ENCODE data around the gene CCDC57.

The CCDC57 gene

DNA sequence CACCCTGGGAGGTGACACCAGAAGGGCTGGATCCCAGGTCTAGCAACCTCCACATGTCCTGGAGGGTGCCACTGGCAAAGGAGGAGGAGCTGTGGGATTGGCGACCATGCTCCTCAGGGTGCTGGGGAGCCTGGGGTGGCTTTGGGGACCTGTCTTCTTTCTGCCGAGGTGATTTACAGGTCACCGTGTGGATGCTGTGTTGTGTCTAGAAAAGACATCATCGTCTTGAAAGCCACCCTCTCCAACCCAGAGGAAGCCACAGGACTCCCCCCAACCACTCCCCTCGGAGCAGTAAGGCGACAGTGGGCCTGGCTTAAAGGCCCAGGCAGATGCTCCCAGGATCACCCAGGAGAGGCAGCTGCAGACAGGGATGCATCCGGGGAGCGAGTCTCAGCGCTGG lies 84.9 kb downstream of the CCDC57 start:
- Histone ChIP-seq H2BK5ac (ENCODE audit: low read length) (no peak overlapping the region), H2BK120ac (ENCODE audit: low read depth, low read length) (no peak overlapping the region), H3K4ac (ENCODE audit: low read depth, low read length) (no peak overlapping the region), H3K4me3 (ENCODE audit: low read length) (no peak overlapping the region), H3K4me1 (ENCODE audit: control insufficient read depth, low read depth, low read length) (no peaks in the 10 kb centered on the region), H3K56ac (ENCODE audit: low read length) (no peak overlapping the region), H2BK15ac (replicated peaks; ENCODE audit: low read depth) (no peak overlapping the region), H3K27me3 (ENCODE audit: insufficient read depth, low read length, poor library complexity) (no peaks in the 10 kb centered on the region), H3K23ac (ENCODE audit: low read length) (no peak overlapping the region), H2AK5ac (ENCODE audit: low read length) (no peak overlapping the region), H4K8ac (ENCODE audit: low read depth, low read length) (no peak overlapping the region), H3K79me1 (ENCODE audit: low read length) (no peaks in the 10 kb centered on the region), H3K79me2 (ENCODE audit: control insufficient read depth, insufficient read depth, low read length) (no peaks in the 10 kb centered on the region), H3K4me2 (ENCODE audit: low read length) (no peak overlapping the region), H3K9ac (ENCODE audit: low read length) (no peak overlapping the region), H4K5ac (ENCODE audit: low read length) (no peak overlapping the region), H3K36me3 (ENCODE audit: control insufficient read depth, insufficient read depth, low read length) (no peaks in the 10 kb centered on the region), H3K18ac (ENCODE audit: low read length) (no peak overlapping the region), H3K27ac (ENCODE audit: low read depth, low read length) (no peak overlapping the region)
- WGBS (ENCODE audit: extremely low coverage, insufficient coverage, low lambda C conversion rate): no CpG with 5 or more reads among the region's 9 CpGs
- DNase-seq: no peak

DNA sequence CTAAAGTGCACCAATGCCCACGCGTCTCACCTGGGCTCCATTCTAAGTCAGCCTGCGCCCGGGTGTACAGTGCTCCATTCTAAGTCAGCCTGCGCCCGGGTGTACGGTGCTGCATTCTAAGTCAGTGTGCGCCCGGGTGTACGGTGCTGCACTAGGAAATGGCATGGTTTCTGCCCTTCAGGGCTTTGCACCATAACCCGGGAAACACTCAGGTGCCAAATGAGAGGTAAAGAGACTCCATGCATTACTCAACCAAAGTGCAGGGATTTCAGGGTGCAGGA lies 85.4 kb downstream of the CCDC57 start:
- H3K18ac ChIP-seq (ENCODE audit: low read length): no peak overlapping the region
- WGBS (ENCODE audit: extremely low coverage, insufficient coverage, low lambda C conversion rate): no CpG with 5 or more reads among the region's 11 CpGs
- no peak overlapping the region for H4K8ac ChIP-seq (ENCODE audit: low read depth, low read length)
- no peak overlapping the region for H3K23ac ChIP-seq (ENCODE audit: low read length)
- H3K4me1 ChIP-seq (ENCODE audit: control insufficient read depth, low read depth, low read length): no peaks in the 10 kb centered on the region
- no peak overlapping the region for H4K5ac ChIP-seq (ENCODE audit: low read length)
- no peak overlapping the region for H3K9ac ChIP-seq (ENCODE audit: low read length)
- no peak for DNase-seq
- no peaks in the 10 kb centered on the region for H3K27me3 ChIP-seq (ENCODE audit: insufficient read depth, low read length, poor library complexity)
- no peak overlapping the region for H3K27ac ChIP-seq (ENCODE audit: low read depth, low read length)
- H2BK5ac ChIP-seq (ENCODE audit: low read length): no peak overlapping the region
- H2BK120ac ChIP-seq (ENCODE audit: low read depth, low read length): no peak overlapping the region
- no peak overlapping the region for H2AK5ac ChIP-seq (ENCODE audit: low read length)
- no peak overlapping the region for H3K4me3 ChIP-seq (ENCODE audit: low read length)
- no peaks in the 10 kb centered on the region for H3K79me1 ChIP-seq (ENCODE audit: low read length)
- no peaks in the 10 kb centered on the region for H3K79me2 ChIP-seq (ENCODE audit: control insufficient read depth, insufficient read depth, low read length)
- no peak overlapping the region for H3K56ac ChIP-seq (ENCODE audit: low read length)
- H2BK15ac ChIP-seq (replicated peaks; ENCODE audit: low read depth): no peak overlapping the region
- no peaks in the 10 kb centered on the region for H3K36me3 ChIP-seq (ENCODE audit: control insufficient read depth, insufficient read depth, low read length)
- no peak overlapping the region for H3K4me2 ChIP-seq (ENCODE audit: low read length)
- no peak overlapping the region for H3K4ac ChIP-seq (ENCODE audit: low read depth, low read length)

DNA sequence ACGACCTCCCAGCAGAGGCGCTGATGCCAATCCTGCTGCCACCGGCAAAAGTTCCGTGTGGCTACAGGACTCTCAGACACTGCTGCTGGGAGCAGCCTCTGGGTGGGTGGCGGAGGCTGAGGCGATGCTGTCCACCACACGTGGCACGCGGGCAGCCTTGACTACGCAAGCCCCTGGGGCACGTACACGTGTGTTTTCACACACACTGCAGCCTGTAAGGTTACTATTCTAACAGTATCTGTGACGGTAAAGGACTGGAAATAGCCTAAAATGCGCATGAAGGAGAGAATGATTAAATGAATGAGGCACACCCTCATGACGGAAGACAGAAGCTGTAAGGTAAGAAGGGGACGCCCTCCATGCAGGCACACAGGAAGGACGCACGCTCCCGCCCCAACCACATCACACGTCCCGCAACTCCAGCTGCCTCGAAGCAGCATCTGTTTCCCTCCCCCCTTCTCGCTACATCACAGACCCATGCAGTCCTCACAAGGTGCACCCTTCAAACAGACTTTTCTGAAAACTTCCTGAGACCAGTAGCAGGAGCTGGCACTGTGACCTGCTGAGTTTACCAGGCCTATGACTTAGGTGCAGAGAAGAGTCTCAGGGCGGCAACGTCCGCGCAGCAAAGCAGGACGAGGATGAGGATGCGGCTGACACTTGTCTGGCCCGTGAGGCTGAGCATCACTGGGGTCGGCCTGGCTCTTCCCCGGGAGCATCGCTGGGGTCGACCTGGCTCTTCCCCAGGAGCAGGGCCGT lies 85.9 kb downstream of the CCDC57 start:
- Histone ChIP-seq H3K79me1 (ENCODE audit: low read length) (no peaks in the 10 kb centered on the region), H3K4ac (ENCODE audit: low read depth, low read length) (no peak overlapping the region), H2AK5ac (ENCODE audit: low read length) (no peak overlapping the region), H2BK15ac (replicated peaks; ENCODE audit: low read depth) (no peak overlapping the region), H3K79me2 (ENCODE audit: control insufficient read depth, insufficient read depth, low read length) (no peaks in the 10 kb centered on the region), H3K4me1 (ENCODE audit: control insufficient read depth, low read depth, low read length) (no peaks in the 10 kb centered on the region), H2BK120ac (ENCODE audit: low read depth, low read length) (no peak overlapping the region), H4K5ac (ENCODE audit: low read length) (no peak overlapping the region), H3K23ac (ENCODE audit: low read length) (no peak overlapping the region), H2BK5ac (ENCODE audit: low read length) (no peak overlapping the region), H3K9ac (ENCODE audit: low read length) (no peak overlapping the region), H3K4me2 (ENCODE audit: low read length) (no peak overlapping the region), H3K27me3 (ENCODE audit: insufficient read depth, low read length, poor library complexity) (no peaks in the 10 kb centered on the region), H3K18ac (ENCODE audit: low read length) (no peak overlapping the region), H4K8ac (ENCODE audit: low read depth, low read length) (no peak overlapping the region), H3K36me3 (ENCODE audit: control insufficient read depth, insufficient read depth, low read length) (no peaks in the 10 kb centered on the region), H3K4me3 (ENCODE audit: low read length) (no peak overlapping the region), H3K56ac (ENCODE audit: low read length) (no peak overlapping the region), H3K27ac (ENCODE audit: low read depth, low read length) (no peak overlapping the region)
- DNase-seq: no peak
- no CpG with 5 or more reads among the region's 35 CpGs for WGBS (ENCODE audit: extremely low coverage, insufficient coverage, low lambda C conversion rate)

DNA sequence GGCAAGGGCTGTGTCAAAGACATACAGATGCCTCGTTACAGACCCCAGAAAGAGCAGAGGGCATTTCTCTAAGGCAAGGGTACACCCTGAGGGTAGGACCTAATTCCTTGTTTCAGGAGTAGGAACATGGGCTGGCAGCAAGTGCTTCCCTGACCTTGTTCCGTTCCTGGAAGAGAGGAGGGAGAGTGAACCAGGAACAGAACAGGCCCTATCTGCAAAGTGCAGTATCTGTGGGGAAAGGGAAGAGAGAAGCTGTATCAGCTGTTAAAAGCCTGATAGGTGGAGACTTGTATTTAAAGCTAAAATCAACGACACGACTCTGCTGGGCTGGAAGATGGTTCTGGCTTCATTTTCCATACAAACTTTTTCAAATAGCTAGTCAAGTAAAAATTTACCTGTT lies 88.5 kb downstream of the CCDC57 start:
- Histone ChIP-seq H4K8ac (ENCODE audit: low read depth, low read length) (no peak overlapping the region), H3K27me3 (ENCODE audit: insufficient read depth, low read length, poor library complexity) (no peaks in the 10 kb centered on the region), H3K23ac (ENCODE audit: low read length) (no peak overlapping the region), H3K4ac (ENCODE audit: low read depth, low read length) (no peak overlapping the region), H4K5ac (ENCODE audit: low read length) (no peak overlapping the region), H2BK15ac (replicated peaks; ENCODE audit: low read depth) (no peak overlapping the region), H3K79me1 (ENCODE audit: low read length) (no peaks in the 10 kb centered on the region), H3K9ac (ENCODE audit: low read length) (no peak overlapping the region), H3K56ac (ENCODE audit: low read length) (no peak overlapping the region), H2AK5ac (ENCODE audit: low read length) (no peak overlapping the region), H3K4me3 (ENCODE audit: low read length) (no peak overlapping the region), H2BK120ac (ENCODE audit: low read depth, low read length) (no peak overlapping the region), H2BK5ac (ENCODE audit: low read length) (no peak overlapping the region), H3K79me2 (ENCODE audit: control insufficient read depth, insufficient read depth, low read length) (no peaks in the 10 kb centered on the region), H3K18ac (ENCODE audit: low read length) (no peak overlapping the region), H3K4me2 (ENCODE audit: low read length) (no peak overlapping the region), H3K27ac (ENCODE audit: low read depth, low read length) (no peak overlapping the region), H3K4me1 (ENCODE audit: control insufficient read depth, low read depth, low read length) (peaks cover 3% of the 10 kb centered on the region), H3K36me3 (ENCODE audit: control insufficient read depth, insufficient read depth, low read length) (no peaks in the 10 kb centered on the region)
- no peak for DNase-seq
- no CpG with 5 or more reads among the region's 4 CpGs for WGBS (ENCODE audit: extremely low coverage, insufficient coverage, low lambda C conversion rate)

DNA sequence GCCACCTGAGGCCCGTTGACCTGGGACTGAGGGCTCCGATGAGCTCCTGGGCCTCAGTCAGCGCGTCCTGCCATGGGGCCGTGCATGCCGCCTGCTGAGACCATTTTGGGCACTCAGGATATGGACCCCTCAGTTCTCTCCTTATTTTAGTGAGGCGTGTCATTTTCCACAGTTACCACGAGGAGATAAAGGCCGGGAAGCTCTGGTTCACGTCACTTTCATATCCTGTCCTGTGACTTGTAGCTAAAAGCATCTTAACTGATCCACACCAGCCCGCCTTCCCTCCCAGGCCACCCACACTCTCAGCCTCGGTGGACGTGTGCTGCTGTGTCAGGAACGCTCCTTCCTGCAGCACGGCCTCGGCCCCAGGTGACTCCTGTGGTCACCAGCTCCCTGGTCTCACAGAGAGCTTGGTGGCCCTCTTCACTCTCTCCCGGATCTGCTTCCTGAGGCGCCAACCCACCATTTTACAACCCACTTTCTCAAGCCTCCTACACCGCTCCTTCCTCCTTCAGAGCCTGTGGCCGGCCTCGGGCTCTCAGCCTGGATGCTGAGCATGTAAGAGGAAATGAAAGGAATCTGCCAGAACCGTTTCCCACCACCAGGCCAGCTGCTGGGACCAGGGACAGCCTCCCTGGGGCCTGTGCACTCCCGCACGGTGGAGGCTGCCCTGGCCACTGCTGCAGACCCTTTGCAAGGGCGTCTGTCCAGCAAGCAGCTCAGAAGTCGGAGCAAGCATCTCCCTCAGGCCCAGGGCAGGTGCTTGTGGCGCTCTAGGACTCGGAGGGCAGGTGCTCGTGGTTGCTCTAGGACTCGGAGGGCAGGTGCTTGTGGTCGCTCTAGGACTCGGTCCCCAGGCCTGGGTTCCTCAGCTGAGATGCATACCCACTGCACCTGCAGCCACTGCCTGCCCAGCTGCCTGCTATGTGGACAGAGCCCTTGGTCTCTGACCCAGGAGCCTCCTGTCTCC lies 90.7 kb downstream of the CCDC57 start:
- no peak overlapping the region for H3K27ac ChIP-seq (ENCODE audit: low read depth, low read length)
- H3K27me3 ChIP-seq (ENCODE audit: insufficient read depth, low read length, poor library complexity): no peaks in the 10 kb centered on the region
- H3K4me1 ChIP-seq (ENCODE audit: control insufficient read depth, low read depth, low read length): peaks cover 8% of the 10 kb centered on the region
- H3K4me2 ChIP-seq (ENCODE audit: low read length): no peak overlapping the region
- no peak overlapping the region for H3K4ac ChIP-seq (ENCODE audit: low read depth, low read length)
- no peak overlapping the region for H3K4me3 ChIP-seq (ENCODE audit: low read length)
- no peak overlapping the region for H2BK5ac ChIP-seq (ENCODE audit: low read length)
- no peak overlapping the region for H4K5ac ChIP-seq (ENCODE audit: low read length)
- H4K8ac ChIP-seq (ENCODE audit: low read depth, low read length): no peak overlapping the region
- H2AK5ac ChIP-seq (ENCODE audit: low read length): no peak overlapping the region
- no peak overlapping the region for H2BK15ac ChIP-seq (replicated peaks; ENCODE audit: low read depth)
- no peak for DNase-seq
- no peaks in the 10 kb centered on the region for H3K79me2 ChIP-seq (ENCODE audit: control insufficient read depth, insufficient read depth, low read length)
- no peak overlapping the region for H3K18ac ChIP-seq (ENCODE audit: low read length)
- no peak overlapping the region for H3K9ac ChIP-seq (ENCODE audit: low read length)
- no peak overlapping the region for H3K56ac ChIP-seq (ENCODE audit: low read length)
- no peak overlapping the region for H2BK120ac ChIP-seq (ENCODE audit: low read depth, low read length)
- H3K79me1 ChIP-seq (ENCODE audit: low read length): no peaks in the 10 kb centered on the region
- H3K23ac ChIP-seq (ENCODE audit: low read length): no peak overlapping the region
- no peaks in the 10 kb centered on the region for H3K36me3 ChIP-seq (ENCODE audit: control insufficient read depth, insufficient read depth, low read length)
- no CpG with 5 or more reads among the region's 32 CpGs for WGBS (ENCODE audit: extremely low coverage, insufficient coverage, low lambda C conversion rate)

Data from mesendoderm (in vitro differentiated cells).